Activated gamma-delta T cell treated with Interleukin-2 at 50 U/mL for 16 hours (primary cell): Measurements from ENCODE around the gene GBX1.

Experiments
- DNase-seq: peaks from one replicate; pipeline ENCODE4 v3.0.0-alpha.2; 2020

Gene GBX1

DNA sequence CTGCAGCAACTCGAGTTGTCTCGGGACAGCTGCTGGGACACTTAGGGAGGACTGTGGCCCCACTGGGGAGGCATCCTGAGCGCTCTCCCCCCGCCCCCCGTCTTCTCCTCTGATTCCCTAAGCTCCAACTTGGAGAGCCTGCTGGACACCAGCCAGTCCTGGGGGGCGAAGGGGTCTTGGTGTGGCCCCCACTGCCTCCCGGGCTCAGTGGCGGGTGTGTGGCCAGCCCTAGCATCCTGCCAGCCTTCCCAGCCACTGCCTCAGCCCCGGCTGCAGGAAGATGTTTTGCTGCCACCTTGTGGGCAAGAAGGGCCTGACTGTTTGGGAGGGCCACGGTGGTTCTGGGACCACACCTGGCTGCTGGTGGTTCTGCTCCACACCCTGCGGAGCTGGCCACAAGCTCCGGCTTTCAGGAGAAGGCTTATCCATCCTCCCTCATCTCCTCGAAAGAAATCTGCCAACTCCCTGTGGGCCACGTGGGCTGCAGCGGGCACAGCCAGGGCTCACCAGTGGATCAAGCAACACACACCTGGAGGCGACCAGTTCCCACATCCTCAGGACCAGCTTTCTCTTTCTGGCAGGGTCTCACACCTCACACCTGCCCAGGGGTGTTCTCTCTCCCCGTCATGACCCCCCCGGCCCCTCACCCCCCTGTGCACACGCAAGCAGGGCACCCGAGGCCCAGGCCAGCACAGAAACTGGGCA, 56.4 kb downstream of the GBX1 start:
- DNase-seq, result peak; percentile 70

DNA sequence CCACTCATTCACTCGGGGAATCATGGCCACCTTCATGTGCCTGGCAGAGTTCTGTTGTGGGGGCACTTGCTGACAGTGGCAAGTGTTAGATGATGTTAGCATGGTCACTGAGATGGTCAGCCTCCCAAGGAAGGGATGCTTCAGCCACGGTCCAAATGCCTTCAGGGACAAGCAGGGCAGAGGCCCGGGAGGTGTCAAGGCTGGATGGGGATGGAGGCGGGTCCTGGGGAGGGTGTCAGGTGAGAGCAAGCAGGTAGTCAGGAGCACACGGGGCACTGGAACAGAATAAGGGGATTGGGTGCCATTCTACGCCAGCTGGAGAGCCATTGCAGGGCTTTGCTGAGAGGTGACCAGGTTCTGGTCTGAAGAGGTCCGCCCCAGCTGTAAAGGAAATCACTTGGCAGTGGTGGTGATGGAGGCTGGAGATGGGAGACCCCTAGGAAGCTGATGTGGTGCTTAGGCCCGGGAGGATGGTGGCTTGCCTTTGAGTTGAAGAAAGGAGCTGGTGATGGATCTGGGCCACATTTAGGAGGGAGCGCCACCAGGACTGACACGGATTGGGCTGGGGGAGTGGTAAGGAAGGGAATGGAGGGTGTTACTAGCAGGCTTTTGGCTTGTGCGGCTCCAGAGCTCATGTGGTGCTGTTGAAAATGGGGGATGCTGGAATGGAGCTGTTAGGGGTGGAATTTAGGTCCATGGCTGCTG, 57.1 kb downstream of the GBX1 start:
- DNase-seq, result no peak

DNA sequence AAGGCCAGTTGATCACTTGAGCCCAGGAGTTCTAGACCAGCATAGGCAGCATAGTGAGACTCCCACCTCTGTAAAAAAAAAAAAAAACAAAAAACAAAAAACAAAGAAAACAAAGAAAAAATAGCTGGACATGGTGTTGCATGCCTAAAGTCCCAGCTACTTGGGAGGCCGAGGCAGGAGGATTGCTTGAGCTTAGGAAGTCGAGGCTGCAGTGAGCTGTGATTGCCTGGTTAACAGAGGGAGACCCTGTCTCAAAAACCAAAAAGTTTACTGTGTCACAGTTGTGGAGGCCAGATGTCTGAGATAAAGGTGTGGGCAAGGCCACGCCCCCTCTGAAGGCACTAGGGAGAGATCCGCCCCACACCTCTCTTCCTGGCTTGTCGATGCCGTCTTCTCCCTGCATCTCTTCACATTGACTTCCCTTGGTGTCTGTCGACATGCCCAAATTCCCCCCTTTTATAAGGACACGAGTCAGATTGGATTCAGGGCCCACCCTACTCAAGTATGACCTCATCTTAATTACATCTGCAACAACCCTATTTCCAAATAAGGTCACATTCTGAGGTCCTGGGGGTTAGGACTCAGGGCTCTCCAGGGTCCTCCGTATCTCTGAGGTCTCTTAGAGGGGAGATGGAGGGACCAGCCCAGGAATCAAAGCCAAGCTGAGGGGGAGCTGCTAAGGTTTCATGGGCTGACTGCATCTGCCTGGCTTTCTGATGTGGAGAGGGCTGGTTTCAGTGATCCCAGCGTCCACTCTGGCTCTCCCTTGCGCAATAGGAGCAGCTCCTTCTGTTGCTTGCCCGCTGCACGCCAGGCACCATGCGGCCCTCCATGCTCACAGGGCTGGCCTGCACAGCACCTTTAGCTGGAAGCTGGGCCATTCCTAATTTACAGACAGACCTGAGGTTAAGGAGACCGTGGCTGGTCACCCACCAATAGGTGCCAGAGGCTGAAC, 58.1 kb downstream of the GBX1 start:
- no peak for DNase-seq

DNA sequence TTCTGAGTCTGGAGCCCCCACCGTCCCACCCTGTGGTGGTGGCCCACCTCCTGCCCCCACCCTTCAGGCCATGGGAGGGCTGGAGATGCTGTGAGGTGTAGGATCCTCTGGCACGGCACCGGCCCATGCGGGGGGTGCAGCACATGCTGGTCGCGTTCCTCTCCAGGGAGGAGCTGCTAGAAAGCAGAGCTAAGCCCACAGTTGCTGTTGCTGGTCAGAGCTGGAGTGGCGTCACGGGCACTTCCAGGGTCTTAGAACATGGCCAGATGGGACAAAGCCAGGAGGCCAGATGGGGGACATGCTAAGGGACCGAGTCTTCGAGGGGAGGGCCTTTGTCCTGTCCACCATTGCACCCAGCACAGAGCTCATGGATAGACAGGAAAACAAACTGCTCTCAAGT, 59.6 kb downstream of the GBX1 start:
- no peak for DNase-seq

- DNase-seq, result no peak
Observed at GRCh38 chr7:151104411-151105235, 62.9 kb downstream of the GBX1 start.

DNA sequence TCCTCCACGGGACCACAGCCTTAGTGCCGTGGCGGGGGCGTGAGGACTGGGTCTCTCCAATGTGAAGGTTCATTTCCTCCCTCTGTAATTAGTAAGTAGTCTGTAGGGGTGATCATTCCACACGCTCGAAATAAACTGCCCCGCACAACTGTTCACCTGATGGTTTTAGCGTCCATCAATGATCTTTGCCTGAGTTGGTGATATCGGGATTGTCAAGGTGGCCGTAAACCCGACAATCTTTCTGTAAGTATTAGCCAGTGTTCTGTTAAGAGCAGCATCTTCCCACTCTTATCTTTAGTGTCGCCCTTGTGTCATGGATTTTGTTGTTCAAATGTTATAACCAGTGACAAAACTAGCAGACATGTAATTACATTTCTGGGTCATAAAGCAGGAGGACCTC, 63.5 kb downstream of the GBX1 start:
- DNase-seq, result no peak

DNA sequence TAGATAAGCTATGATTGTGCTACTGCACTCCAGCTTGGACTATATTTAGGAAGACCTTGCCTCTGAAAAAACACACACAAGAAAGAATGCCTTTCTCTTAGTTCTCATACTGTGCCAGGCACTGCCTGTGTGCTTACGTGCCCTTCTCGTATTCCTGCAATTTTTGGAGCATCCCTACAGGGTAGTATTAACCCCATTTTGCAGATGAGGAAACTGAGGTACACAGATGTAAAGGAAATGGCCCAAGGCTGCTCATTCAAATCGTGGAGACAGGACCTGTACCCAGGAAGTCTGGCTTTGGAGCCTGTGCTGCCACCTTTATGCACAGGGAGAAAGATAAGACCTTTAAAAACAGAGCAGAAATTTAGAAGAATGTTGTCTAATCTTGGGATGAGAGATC, 64.5 kb downstream of the GBX1 start:
- no peak for DNase-seq

- no peak for DNase-seq
Observed at GRCh38 chr7:151101621-151102396, 65.7 kb downstream of the GBX1 start.

- no peak for DNase-seq
Observed at GRCh38 chr7:151100921-151101320, 66.6 kb downstream of the GBX1 start.

GRCh38 chr7:151099486-151100211, 67.8 kb downstream of the GBX1 start:
- no peak for DNase-seq
